Measurements from ENCODE around the gene SORD. TPM values are rescaled to one million over a fixed set of nuclear protein-coding genes. Genes with fewer than 3 reads are reported as not detected.
"Not testable (repeated sequence)": the region's sequence is repeated elsewhere in the genome, so short reads cannot be mapped to it uniquely, and the experiment has no call there.

The SORD gene
- total and polyA plus RNA-seq, 9 of the 15 experiments (the other 6 are each of a cell fraction or from before 2014, with no cell fraction given), result 5.9 to 79.2 (median 29.6) TPM

- POLR2A ChIA-PET; H3K36me3 ChIP-seq (ENCODE audit: control insufficient read depth, insufficient read depth, low read length); intact Hi-C loops (cut with micrococcal nuclease); H3K9me3 ChIP-seq (replicated peaks; ENCODE audit: control insufficient read depth, insufficient read depth, low read depth, low read length); H3K4me1 ChIP-seq (replicated peaks in 1 of 2; ENCODE audit: control insufficient read depth in 2 of 2, insufficient read depth in 2 of 2, low read length in 2 of 2); H3K27me3 ChIP-seq (ENCODE audit: control insufficient read depth in 2 of 2, insufficient read depth in 2 of 2, low read length in 2 of 2); H3K79me2 ChIP-seq (ENCODE audit: control insufficient read depth, insufficient read depth, low read length); H4K20me1 ChIP-seq (replicated peaks; ENCODE audit: control insufficient read depth, insufficient read depth, low read length); DNase-seq (ENCODE audit: extremely low read depth in 1 of 4, low spot score in 3 of 4); H3K27ac ChIP-seq (ENCODE audit: extremely low read depth, low read depth, low read length); CTCF ChIA-PET (ENCODE audit: low intra/inter-chr PET ratio); H3K4me3 ChIP-seq; ATAC-seq; BruUV-seq (replicated peaks); H3K4me2 ChIP-seq (ENCODE audit: insufficient read depth, low read length); H3K9me1 ChIP-seq (ENCODE audit: control insufficient read depth, insufficient read depth, low read length); H2AFZ ChIP-seq (ENCODE audit: low read depth, low read length); H3K9ac ChIP-seq (ENCODE audit: insufficient read depth in 1 of 2, low read depth in 2 of 2, low read length in 2 of 2): not testable (repeated sequence)
- FAIRE-seq, result peak; percentile 6
- 0% methylated on average over 1 of the region's 1 CpG for WGBS (ENCODE audit: insufficient coverage, low coverage, missing lambda C conversion rate)
- in situ Hi-C loops (cut with MboI), result loop anchor here (5.0 kb wide), 1 partner anchor 90 kb away; no protein-coding TSS in a partner anchor
Observed at GRCh38 chr15:44987711-44988110, 35.3 kb upstream of the SORD start.

- H3K4me1 ChIP-seq (replicated peaks in 1 of 2; ENCODE audit: control insufficient read depth in 2 of 2, insufficient read depth in 2 of 2, low read length in 2 of 2); DNase-seq (ENCODE audit: extremely low read depth in 1 of 4, low spot score in 3 of 4); ATAC-seq; H2AFZ ChIP-seq (ENCODE audit: low read depth, low read length); H3K9me3 ChIP-seq (replicated peaks; ENCODE audit: control insufficient read depth, insufficient read depth, low read depth, low read length); H3K27ac ChIP-seq (ENCODE audit: extremely low read depth, low read depth, low read length); H3K9ac ChIP-seq (ENCODE audit: insufficient read depth in 1 of 2, low read depth in 2 of 2, low read length in 2 of 2); H3K27me3 ChIP-seq (ENCODE audit: control insufficient read depth in 2 of 2, insufficient read depth in 2 of 2, low read length in 2 of 2); H3K4me3 ChIP-seq; H4K20me1 ChIP-seq (replicated peaks; ENCODE audit: control insufficient read depth, insufficient read depth, low read length); CTCF ChIA-PET (ENCODE audit: low intra/inter-chr PET ratio); BruUV-seq (replicated peaks); H3K36me3 ChIP-seq (ENCODE audit: control insufficient read depth, insufficient read depth, low read length); POLR2A ChIA-PET; intact Hi-C loops (cut with micrococcal nuclease); H3K9me1 ChIP-seq (ENCODE audit: control insufficient read depth, insufficient read depth, low read length); H3K79me2 ChIP-seq (ENCODE audit: control insufficient read depth, insufficient read depth, low read length); H3K4me2 ChIP-seq (ENCODE audit: insufficient read depth, low read length): not testable (repeated sequence)
- 0% methylated on average over 1 of the region's 3 CpGs for WGBS (ENCODE audit: insufficient coverage, low coverage, missing lambda C conversion rate)
- FAIRE-seq, result peak; percentile 70
- in situ Hi-C loops (cut with MboI), result loop anchor here (5.0 kb wide), 1 partner anchor 91 kb away; no protein-coding TSS in a partner anchor
Observed at GRCh38 chr15:44988184-44988869, 34.7 kb upstream of the SORD start.

All from K562 (cell line).